AG10803 (cell line): ENCODE results near the gene PRPF18.

ENCODE experiments used
- DNase-seq: peaks from one replicate; pipeline ENCODE4 v3.0.0; 2010; ENCODE audit warnings: low read depth
- H3K4me3 ChIP-seq: 2 replicates; pipeline ENCODE4 v1.5.1; 2011; ENCODE audit warnings: mild to moderate bottlenecking, low read length, control low read depth
- TF ChIP-seq, protein P1 (sequence below): conservative IDR thresholded peaks from 2 replicates; pipeline ENCODE4 v1.5.1; 2011; ENCODE audit warnings: mild to moderate bottlenecking, low read length, control low read depth, inconsistent platforms

The PRPF18 gene

DNA sequence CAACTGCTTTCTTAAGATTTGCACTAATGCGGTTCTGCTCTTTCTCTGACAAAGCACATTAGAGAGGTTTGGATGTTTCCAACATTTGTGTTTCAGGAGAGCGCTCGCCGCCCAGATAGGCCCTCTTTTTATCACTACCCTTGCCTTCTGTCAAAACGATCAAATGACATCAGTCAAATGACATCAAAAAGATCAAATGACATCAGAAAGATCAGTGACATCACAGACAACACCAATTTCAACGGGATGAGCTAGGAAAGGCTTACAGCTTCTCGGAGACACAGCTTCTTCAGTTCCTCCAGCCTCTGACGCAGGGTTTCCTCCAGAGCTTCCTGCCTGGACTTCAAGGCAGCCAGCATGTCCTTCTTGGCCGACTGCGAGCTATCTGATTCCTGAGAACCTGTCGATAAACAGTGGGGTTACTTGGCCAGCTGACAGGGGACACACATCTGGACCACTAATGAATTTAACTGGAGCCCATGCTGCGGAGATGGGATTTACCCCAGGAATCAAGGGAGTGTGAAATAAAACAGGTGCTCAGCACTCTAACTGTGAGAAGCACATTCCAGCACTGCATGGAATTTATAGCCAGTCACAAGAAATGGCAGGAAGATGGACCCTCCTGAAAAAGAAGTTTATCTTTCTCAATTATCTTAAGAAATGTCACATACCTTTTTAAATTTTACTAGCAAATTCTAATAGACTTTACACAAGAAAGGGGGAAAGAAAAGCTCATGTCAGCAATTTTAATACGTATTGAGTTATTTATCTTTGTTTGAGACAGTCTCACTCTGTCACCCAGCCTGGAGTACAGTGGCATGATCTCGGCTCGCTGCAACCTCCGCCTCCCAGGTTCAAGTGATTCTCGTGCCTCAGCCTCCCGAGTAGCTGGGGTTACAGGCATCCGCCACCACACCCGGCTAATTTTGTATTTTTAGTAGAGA lies 88.2 kb downstream of the PRPF18 start:
- no peak overlapping the region for H3K4me3 ChIP-seq
- TF ChIP-seq, protein P1, sequence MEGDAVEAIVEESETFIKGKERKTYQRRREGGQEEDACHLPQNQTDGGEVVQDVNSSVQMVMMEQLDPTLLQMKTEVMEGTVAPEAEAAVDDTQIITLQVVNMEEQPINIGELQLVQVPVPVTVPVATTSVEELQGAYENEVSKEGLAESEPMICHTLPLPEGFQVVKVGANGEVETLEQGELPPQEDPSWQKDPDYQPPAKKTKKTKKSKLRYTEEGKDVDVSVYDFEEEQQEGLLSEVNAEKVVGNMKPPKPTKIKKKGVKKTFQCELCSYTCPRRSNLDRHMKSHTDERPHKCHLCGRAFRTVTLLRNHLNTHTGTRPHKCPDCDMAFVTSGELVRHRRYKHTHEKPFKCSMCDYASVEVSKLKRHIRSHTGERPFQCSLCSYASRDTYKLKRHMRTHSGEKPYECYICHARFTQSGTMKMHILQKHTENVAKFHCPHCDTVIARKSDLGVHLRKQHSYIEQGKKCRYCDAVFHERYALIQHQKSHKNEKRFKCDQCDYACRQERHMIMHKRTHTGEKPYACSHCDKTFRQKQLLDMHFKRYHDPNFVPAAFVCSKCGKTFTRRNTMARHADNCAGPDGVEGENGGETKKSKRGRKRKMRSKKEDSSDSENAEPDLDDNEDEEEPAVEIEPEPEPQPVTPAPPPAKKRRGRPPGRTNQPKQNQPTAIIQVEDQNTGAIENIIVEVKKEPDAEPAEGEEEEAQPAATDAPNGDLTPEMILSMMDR = no peak
- DNase-seq = no peak

DNA sequence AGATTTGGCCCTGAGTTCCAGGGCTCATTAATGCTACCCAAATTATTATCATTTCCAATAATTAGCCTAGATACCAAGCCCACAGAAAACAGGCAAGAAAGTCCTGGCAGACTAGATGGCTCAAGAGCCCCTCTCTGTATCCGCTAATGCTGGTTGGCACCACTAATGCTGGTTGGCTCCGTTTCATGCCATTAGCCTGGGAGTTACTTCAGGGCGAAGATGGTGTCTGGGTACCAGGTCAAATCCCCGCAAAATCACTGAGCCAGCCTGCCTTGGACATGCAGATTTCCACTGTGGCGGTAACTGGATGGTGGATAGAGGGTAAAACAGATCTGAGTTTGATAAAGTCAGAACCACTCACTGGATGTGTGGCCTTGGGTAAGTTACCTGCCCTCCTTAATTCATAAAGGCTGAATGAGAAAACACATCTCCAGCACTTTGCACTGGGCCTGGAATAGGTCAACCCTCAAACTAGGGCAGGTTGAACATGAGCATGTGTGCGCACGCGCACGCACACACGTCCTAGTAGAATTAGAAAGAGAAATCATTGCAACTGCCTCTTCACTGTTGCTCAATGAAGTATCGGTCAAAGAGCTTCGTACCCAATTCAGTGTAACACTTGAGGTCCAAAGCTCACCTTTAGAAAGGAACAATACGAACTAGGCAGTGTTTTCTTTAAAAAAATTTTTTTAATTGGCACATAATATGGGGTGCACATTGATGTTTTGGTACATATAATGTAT lies 91.5 kb downstream of the PRPF18 start:
- TF ChIP-seq, protein P1 = no peak
- no peak overlapping the region for H3K4me3 ChIP-seq
- DNase-seq = no peak
